Measurements from ENCODE around the gene NR3C2. TPM values are rescaled to one million over a fixed set of nuclear protein-coding genes. Genes with fewer than 3 reads are reported as not detected.

Gene NR3C2
- polyA plus RNA-seq, 1 of the 3 experiments (the other 2 are of a cell fraction), result 0.02 TPM

DNA sequence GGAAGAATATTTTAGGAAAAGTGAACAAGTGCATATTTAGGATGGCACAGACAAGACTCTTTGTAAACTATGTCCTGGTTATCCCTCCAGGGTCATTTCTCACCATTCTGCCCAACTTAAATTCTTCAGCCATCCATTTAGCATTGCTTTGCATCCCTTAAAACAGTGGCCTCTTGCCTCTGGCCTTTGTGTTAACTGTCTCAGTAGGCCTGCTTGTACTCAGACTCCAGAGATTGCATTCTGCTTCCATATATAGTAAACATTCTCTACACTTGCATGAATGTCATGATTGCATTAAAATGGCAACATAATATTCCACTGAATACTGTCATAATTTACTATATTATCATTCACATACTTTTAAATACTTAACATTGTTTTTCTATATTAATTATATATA is 43.2 kb downstream of the NR3C2 start:
- H3K36me3 ChIP-seq (replicated peaks in 1 of 2; ENCODE audit: control insufficient read depth in 1 of 2, insufficient read depth in 2 of 2, low read length in 1 of 2), result no peaks in the 10 kb centered on the region
- H3K9ac ChIP-seq, result no peak overlapping the region
- no peak overlapping the region for H2AFZ ChIP-seq (ENCODE audit: low read depth)
- peaks cover 0 to 2% of the 10 kb centered on the region in 2 experiments; a peak in 1 of 4 replicates for H3K4me1 ChIP-seq (ENCODE audit: control insufficient read depth in 1 of 2, insufficient read depth in 2 of 2, low read depth in 1 of 2, low read length in 1 of 2)
- no peaks in the 10 kb centered on the region for H3K79me2 ChIP-seq (ENCODE audit: insufficient read depth)
- ChIA-PET CTCF (no interaction called here), POLR2A (no interaction called here)
- no peaks in the 10 kb centered on the region for H3K9me2 ChIP-seq
- no peak overlapping the region for H3K27ac ChIP-seq (ENCODE audit: low read depth in 2 of 2, low read length in 1 of 2)
- no peak overlapping the region for H3K4me3 ChIP-seq (ENCODE audit: low read depth in 2 of 2, low read length in 1 of 2)
- no peak for DNase-seq
- TF ChIP-seq MAX (IDR thresholded peaks at IDR 0.05; ENCODE audit: low read depth) (no peak), SMC3 (IDR thresholded peaks at IDR 0.05; ENCODE audit: low read depth, low read length) (no peak), EP300 (IDR thresholded peaks at IDR 0.05; ENCODE audit: borderline replicate concordance in 1 of 2, low read depth in 1 of 2, low read length in 1 of 2) (no peak), POLR2AphosphoS5 (IDR thresholded peaks at IDR 0.05; ENCODE audit: low read depth, low read length) (no peak), CHD2 (IDR thresholded peaks at IDR 0.05; ENCODE audit: low read length, partially characterized antibody) (no peak), GATA2 (CRISPR knock-in tag; IDR thresholded peaks at IDR 0.05) (no peak), GABPA (IDR thresholded peaks at IDR 0.05; ENCODE audit: low read depth) (no peak), TEAD4 (IDR thresholded peaks at IDR 0.05; ENCODE audit: borderline replicate concordance, insufficient read depth) (no peak), MEF2A (IDR thresholded peaks at IDR 0.05; ENCODE audit: borderline replicate concordance, low read depth) (no peak), SIN3A (IDR thresholded peaks at IDR 0.05; ENCODE audit: borderline replicate concordance, low read depth, low read length) (no peak), TAF1 (IDR thresholded peaks at IDR 0.05; ENCODE audit: borderline replicate concordance, low read depth, low read length) (no peak), EZH2phosphoT487 (IDR thresholded peaks at IDR 0.05; ENCODE audit: borderline replicate concordance, low read depth) (no peak), MXI1 (IDR thresholded peaks at IDR 0.05; ENCODE audit: low read depth, low read length) (no peak), FOXM1 (IDR thresholded peaks at IDR 0.05; ENCODE audit: low read depth) (no peak), NRF1 (IDR thresholded peaks at IDR 0.05; ENCODE audit: low read depth, low read length) (no peak), RCOR1 (IDR thresholded peaks at IDR 0.05; ENCODE audit: low read length) (no peak), NFIC (IDR thresholded peaks at IDR 0.05; ENCODE audit: borderline replicate concordance) (no peak)
- TF ChIP-seq, protein P1, sequence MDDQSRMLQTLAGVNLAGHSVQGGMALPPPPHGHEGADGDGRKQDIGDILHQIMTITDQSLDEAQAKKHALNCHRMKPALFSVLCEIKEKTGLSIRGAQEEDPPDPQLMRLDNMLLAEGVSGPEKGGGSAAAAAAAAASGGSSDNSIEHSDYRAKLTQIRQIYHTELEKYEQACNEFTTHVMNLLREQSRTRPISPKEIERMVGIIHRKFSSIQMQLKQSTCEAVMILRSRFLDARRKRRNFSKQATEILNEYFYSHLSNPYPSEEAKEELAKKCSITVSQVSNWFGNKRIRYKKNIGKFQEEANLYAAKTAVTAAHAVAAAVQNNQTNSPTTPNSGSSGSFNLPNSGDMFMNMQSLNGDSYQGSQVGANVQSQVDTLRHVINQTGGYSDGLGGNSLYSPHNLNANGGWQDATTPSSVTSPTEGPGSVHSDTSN (IDR thresholded peaks at IDR 0.05), result no peak
- TF ChIP-seq, protein P2, sequence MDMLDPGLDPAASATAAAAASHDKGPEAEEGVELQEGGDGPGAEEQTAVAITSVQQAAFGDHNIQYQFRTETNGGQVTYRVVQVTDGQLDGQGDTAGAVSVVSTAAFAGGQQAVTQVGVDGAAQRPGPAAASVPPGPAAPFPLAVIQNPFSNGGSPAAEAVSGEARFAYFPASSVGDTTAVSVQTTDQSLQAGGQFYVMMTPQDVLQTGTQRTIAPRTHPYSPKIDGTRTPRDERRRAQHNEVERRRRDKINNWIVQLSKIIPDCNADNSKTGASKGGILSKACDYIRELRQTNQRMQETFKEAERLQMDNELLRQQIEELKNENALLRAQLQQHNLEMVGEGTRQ (IDR thresholded peaks at IDR 0.05; ENCODE audit: borderline replicate concordance, low read depth, low read length), result no peak
- TF ChIP-seq, protein P3, sequence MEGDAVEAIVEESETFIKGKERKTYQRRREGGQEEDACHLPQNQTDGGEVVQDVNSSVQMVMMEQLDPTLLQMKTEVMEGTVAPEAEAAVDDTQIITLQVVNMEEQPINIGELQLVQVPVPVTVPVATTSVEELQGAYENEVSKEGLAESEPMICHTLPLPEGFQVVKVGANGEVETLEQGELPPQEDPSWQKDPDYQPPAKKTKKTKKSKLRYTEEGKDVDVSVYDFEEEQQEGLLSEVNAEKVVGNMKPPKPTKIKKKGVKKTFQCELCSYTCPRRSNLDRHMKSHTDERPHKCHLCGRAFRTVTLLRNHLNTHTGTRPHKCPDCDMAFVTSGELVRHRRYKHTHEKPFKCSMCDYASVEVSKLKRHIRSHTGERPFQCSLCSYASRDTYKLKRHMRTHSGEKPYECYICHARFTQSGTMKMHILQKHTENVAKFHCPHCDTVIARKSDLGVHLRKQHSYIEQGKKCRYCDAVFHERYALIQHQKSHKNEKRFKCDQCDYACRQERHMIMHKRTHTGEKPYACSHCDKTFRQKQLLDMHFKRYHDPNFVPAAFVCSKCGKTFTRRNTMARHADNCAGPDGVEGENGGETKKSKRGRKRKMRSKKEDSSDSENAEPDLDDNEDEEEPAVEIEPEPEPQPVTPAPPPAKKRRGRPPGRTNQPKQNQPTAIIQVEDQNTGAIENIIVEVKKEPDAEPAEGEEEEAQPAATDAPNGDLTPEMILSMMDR (IDR thresholded peaks at IDR 0.05), result no peak
- H4K20me1 ChIP-seq (ENCODE audit: insufficient read depth), result no peaks in the 10 kb centered on the region
- no peaks in the 10 kb centered on the region for H3F3A ChIP-seq (replicated peaks; ENCODE audit: insufficient read depth)
- H3K4me2 ChIP-seq, result no peak overlapping the region
- no peaks in the 10 kb centered on the region for H3K9me3 ChIP-seq
- H3K27me3 ChIP-seq (ENCODE audit: insufficient read depth), result no peaks in the 10 kb centered on the region

Data from SK-N-SH (cell line).